K562 (cell line): ENCODE data around the gene C9orf50. TPM values are rescaled to one million over a fixed set of nuclear protein-coding genes. Genes with fewer than 3 reads are reported as not detected.

Source experiments
- BCOR ChIP-seq: fragments of 450-650 bp; IDR thresholded peaks from 2 replicates; pipeline ENCODE4 v1.6.1; 2016
- BHLHE40 ChIP-seq: IDR thresholded peaks from 2 replicates; pipeline ENCODE4 v1.6.1; 2011; ENCODE audit warnings: low read length, improper control_type of control experiment
- CCAR2 ChIP-seq: fragments of 200-400 bp; formaldehyde crosslinking; IDR thresholded peaks from 2 replicates; pipeline ENCODE4 v1.6.1; 2017; ENCODE audit warnings: mild to moderate bottlenecking, low read depth, low read length
- COPS2 ChIP-seq: fragments of 450-650 bp; conservative IDR thresholded peaks from 2 replicates; pipeline ENCODE4 v1.6.1; 2016; ENCODE audit warnings: mild to moderate bottlenecking, moderate library complexity
- CREBBP ChIP-seq: IDR thresholded peaks from one replicate; pipeline ENCODE4 v1.6.1; 2012; ENCODE audit warnings: low read depth, mild to moderate bottlenecking, control low read depth, inconsistent platforms, low read length
- DPF2 ChIP-seq: fragments of 450-650 bp; IDR thresholded peaks from 2 replicates; pipeline ENCODE4 v1.6.1; 2016
- E2F4 ChIP-seq: sonication (generic); formaldehyde crosslinking; IDR thresholded peaks from 2 replicates; pipeline ENCODE4 v1.8.0; 2022; ENCODE audit warnings: mild to moderate bottlenecking, low read depth, missing genetic modification reagents
- EZH2 ChIP-seq: IDR thresholded peaks from 2 replicates; pipeline ENCODE4 v1.6.1; 2012; ENCODE audit warnings: low read depth, mild to moderate bottlenecking, inconsistent platforms, low read length, borderline replicate concordance
- FOXK2 ChIP-seq, 2 experiments: fragments of 450-650 bp; IDR thresholded peaks in 1 of 2; conservative IDR thresholded peaks in 1 of 2; 2 replicates each; pipeline ENCODE4 v1.6.1; 2016; ENCODE audit warnings: low read depth in 2 of 2, mild to moderate bottlenecking in 1 of 2
- HDGF ChIP-seq: fragments of 450-650 bp; IDR thresholded peaks from 2 replicates; pipeline ENCODE4 v1.6.1; 2016
- HOXB6 ChIP-seq: fragments of 250-450 bp; sonication (Bioruptor Pico); IDR thresholded peaks from 2 replicates; pipeline ENCODE4 v1.5.1; 2022; ENCODE audit warnings: mild to moderate bottlenecking, borderline replicate concordance
- ID3 ChIP-seq, 2 experiments: fragments of 250-450 bp in 1 of 2; fragments of 450-650 bp in 1 of 2; sonication (Bioruptor Pico) in 1 of 2; IDR thresholded peaks; 2 replicates each; pipeline versions ENCODE4 v1.6.1 to v1.8.0; 2016 to 2021; ENCODE audit warnings: mild to moderate bottlenecking in 2 of 2, moderate library complexity in 2 of 2, missing compliant biosample characterization in 1 of 2, missing genetic modification characterization in 1 of 2
- JUN ChIP-seq, 2 experiments: sonication (generic) in 1 of 2; formaldehyde crosslinking in 1 of 2; IDR thresholded peaks; 2 replicates each; pipeline versions ENCODE4 v1.6.1 to v1.8.0; 2012 to 2022; ENCODE audit warnings: borderline replicate concordance in 2 of 2, mild to moderate bottlenecking in 2 of 2, improper control_type of control experiment in 1 of 2, low read depth in 1 of 2, low read length in 1 of 2, missing genetic modification reagents in 1 of 2
- NCOR1 ChIP-seq: fragments of 450-650 bp; IDR thresholded peaks from 2 replicates; pipeline ENCODE4 v1.6.1; 2016; ENCODE audit warnings: mild to moderate bottlenecking, moderate library complexity
- NR1H2 ChIP-seq: sonication (generic); formaldehyde crosslinking; IDR thresholded peaks from 2 replicates; pipeline ENCODE4 v1.4.0; 2020; ENCODE audit warnings: mild to moderate bottlenecking, missing genetic modification reagents
- SREBF2 ChIP-seq: sonication (generic); formaldehyde crosslinking; IDR thresholded peaks from 2 replicates; pipeline ENCODE4 v1.4.0; 2020; ENCODE audit warnings: mild to moderate bottlenecking, missing genetic modification reagents
- SRSF7 ChIP-seq: fragments of 200-400 bp; formaldehyde crosslinking; optimal IDR thresholded peaks from 2 replicates; pipeline ENCODE3; 2017; ENCODE audit warnings: mild to moderate bottlenecking, low read depth, low read length
- STAT6 ChIP-seq: sonication (generic); formaldehyde crosslinking; IDR thresholded peaks from 2 replicates; pipeline ENCODE4 v1.8.1; 2023; ENCODE audit warnings: mild to moderate bottlenecking, missing genetic modification reagents
- ZBTB1 ChIP-seq: sonication (generic); formaldehyde crosslinking; IDR thresholded peaks from 2 replicates; pipeline ENCODE4 v1.8.1; 2023; ENCODE audit warnings: missing genetic modification reagents, low read depth, mild to moderate bottlenecking, borderline replicate concordance
- ZBTB5 ChIP-seq: fragments of 450-650 bp; IDR thresholded peaks from 2 replicates; pipeline ENCODE4 v1.6.1; 2017; ENCODE audit warnings: antibody characterized with exemption
- ZC3H8 ChIP-seq: fragments of 450-650 bp; IDR thresholded peaks from 2 replicates; pipeline ENCODE4 v1.6.1; 2017
- ZNF253 ChIP-seq: fragments of 250-450 bp; sonication (Bioruptor Pico); conservative IDR thresholded peaks from 2 replicates; pipeline ENCODE4 v1.6.1; 2021; ENCODE audit warnings: mild to moderate bottlenecking
- ZNF384 ChIP-seq: IDR thresholded peaks from 2 replicates; pipeline ENCODE4 v1.6.1; 2012; ENCODE audit warnings: low read depth, low read length, improper control_type of control experiment
- polyA plus RNA-seq, 8 experiments: library from polyadenylated mRNA; depleted of rRNA in 4 of 8; stranded (reverse) in 5 of 8; unstranded in 3 of 8; fragments of >200 nt; fragmentation: Nextera tagmentation in 2 of 8; fragmentation: Illumina TruSeq in 1 of 8; extraction: Ambion mirVana in 2 of 8; extraction: Trizol in 1 of 8; gene quantifications; 2 replicates each; pipeline versions ENCODE4 v1.2.1 to v1.2.3, GENCODE V29; 2011 to 2014; ENCODE audit warnings: inconsistent platforms in 1 of 8, missing spikeins in 1 of 8
- total RNA-seq, 7 experiments: library from RNA; depleted of rRNA in 6 of 7; stranded (reverse); fragments of >200 nt in 6 of 7; fragmentation: Illumina TruSeq in 2 of 7; extraction: Trizol in 2 of 7; gene quantifications; 2 replicates each; pipeline versions ENCODE4 v1.2.1 to v1.2.3, GENCODE V29; 2011 to 2021; ENCODE audit warnings: low replicate concordance in 1 of 7

C9orf50 gene
- total and polyA plus RNA-seq, 9 of the 15 experiments (the other 6 are each of a cell fraction or from before 2014, with no cell fraction given) = not detected

- TF ChIP-seq ID3 (CRISPR knock-in tag; IDR thresholded peaks at IDR 0.05) (no peak), ID3 (tag; IDR thresholded peaks at IDR 0.05) (no peak), EZH2 (no peak), COPS2 (no peak), STAT6 (CRISPR knock-in tag) (no peak), E2F4 (CRISPR knock-in tag) (no peak), SRSF7 (no peak), HOXB6 (CRISPR knock-in tag) (no peak), DPF2 (peak; percentile 59), JUN (IDR thresholded peaks at IDR 0.05; ENCODE audit: borderline replicate concordance, low read depth, low read length) (peak; percentile 79; the same call in 1 of the 2 replicates), JUN (CRISPR knock-in tag; IDR thresholded peaks at IDR 0.05; ENCODE audit: borderline replicate concordance) (no peak), BCOR (peak; percentile 56; the same call in 1 of the 2 replicates), ZNF253 (CRISPR knock-in tag) (no peak), BHLHE40 (peak; percentile 35; the same call in 1 of the 2 replicates), CCAR2 (no peak), FOXK2 (conservative IDR thresholded peaks at IDR 0.05 in 1 of 2, IDR thresholded peaks at IDR 0.05 in 1 of 2; ENCODE audit: low read depth in 2 of 2) (peak in 1 of 2 experiments; percentile 46; a peak in 1 of 4 replicates), CREBBP (no peak), ZBTB5 (no peak), NR1H2 (CRISPR knock-in tag) (no peak), ZC3H8 (no peak), SREBF2 (CRISPR knock-in tag) (no peak), NCOR1 (no peak), ZNF384 (no peak), HDGF (no peak), ZBTB1 (CRISPR knock-in tag) (no peak)
- TF ChIP-seq, all 486 proteins: peak for 26
Observed at GRCh38 chr9:129656795-129657390, 36.0 kb upstream of the C9orf50 start (continued).
